ENCODE results near the gene SULT1C2. TPM values are rescaled to one million over a fixed set of nuclear protein-coding genes. Genes with fewer than 3 reads are reported as not detected.
"Not testable (repeated sequence)": the region's sequence is repeated elsewhere in the genome, so short reads cannot be mapped to it uniquely, and the experiment has no call there.

SULT1C2 gene
- total RNA-seq = 0.92 TPM

DNA sequence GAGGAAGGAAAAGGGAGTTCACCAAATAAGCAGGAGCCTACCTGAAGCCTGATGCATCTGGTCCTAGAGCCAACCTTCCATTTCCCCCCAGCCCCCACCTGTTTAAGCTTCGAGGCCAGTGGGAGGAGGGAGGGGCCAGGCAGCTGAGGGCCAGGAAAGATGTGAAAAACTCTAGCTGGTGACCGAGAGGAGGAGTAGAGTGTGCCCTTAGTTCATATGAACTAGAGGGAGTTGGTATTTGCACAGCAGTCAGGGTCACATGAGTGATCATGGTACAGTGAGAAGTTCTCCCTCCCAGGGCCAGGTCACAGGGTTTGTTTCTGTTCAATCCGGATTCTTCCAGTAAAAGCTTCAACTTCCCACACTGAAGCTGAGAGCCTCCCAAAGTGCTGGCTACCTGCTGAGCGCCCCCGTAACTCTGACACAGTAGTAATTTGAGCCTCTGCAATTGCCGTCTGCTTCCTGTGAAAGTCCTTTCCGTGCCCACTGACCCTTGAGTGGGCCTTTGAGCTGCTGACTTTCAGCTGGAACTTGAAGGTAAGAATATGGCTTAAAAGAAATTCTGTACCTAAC lies at the start of gene SULT1C2:
Gene SULT1C2, plus strand, starts transcription at position 362 of the 573 bp plus-strand sequence. CDS start 4,773 bp downstream, outside the sequence.
- peak; percentile 24 for DNase-seq

DNA sequence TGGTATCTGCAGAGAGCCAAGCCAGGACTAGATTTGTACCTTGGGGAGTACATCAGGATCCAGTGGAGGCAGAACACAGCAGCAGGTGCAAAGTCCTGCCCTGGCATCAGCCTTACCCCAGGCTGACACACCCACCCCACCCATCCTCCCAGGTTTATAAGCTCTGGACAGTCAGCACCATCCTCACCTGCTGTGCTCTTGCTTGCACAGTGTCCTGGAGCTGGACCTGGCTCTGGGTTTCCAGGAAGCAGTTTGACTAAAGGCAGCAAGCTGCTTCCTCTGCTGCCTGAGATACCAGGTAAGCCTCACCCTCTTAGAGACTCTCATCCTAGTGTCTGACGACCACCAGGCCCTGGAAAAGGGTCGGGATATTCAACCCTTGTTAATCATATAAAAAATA lies 48.9 kb upstream of the SULT1C2 start, which contains the start of gene SULT1C3:
Gene SULT1C3, plus strand, starts transcription at position 183 of the 400 bp plus-strand sequence. CDS start 7,227 bp downstream, outside the sequence.
- DNase-seq = no peak

DNA sequence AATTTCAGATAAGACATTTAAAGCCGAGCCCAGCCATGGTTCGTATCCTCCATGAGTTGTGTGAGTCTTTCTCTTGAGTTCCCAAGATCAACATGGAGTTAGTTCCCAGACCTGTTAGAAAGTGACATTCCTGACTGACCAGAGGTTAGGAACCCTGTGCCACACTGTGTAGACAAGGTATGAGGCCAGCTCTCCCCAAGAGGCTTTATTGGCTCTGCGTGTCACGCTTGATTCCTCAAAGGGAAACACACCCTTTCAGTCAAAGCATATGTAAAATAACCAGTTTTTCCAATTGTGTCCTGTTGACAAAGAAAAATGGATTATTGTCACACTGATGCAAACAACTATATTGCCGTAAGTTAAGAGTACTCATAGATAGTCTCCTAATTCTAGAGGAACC lies 47.7 kb upstream of the SULT1C2 start:
- no peak for DNase-seq

GRCh38 chr2:108243566-108243965 lies 45.1 kb upstream of the SULT1C2 start:
- no peak for DNase-seq

GRCh38 chr2:108244667-108245414 lies 43.9 kb upstream of the SULT1C2 start:
- no peak for DNase-seq

- DNase-seq = no peak
Observed at GRCh38 chr2:108253106-108253505, 35.6 kb upstream of the SULT1C2 start.

DNA sequence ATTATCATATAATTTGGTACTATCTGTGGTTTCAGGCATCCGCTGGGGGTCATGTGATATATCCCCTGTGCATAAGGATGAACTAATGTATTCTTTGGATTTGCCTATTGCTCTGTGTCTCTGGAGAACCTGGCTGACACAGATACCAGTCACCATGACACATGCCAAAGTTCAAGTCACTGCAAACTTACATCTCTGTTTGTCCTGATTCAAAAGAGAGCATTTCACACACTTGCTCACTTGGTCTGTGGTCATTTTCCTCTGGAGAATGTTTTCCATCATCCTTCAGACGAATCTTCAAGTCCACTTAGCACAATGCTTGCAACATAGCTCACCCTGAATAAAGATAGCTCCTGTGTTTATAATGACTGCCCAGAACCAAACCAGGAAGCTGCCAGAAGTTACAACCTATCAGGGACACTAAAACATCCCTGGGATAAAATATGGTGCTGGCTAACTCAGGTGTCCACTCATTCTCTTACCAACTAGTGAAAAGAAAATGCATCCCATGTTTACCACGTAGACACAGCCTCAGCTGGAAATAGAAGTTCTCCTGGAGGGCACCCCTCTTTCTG lies 30.9 kb upstream of the SULT1C2 start:
- no peak for DNase-seq

DNA sequence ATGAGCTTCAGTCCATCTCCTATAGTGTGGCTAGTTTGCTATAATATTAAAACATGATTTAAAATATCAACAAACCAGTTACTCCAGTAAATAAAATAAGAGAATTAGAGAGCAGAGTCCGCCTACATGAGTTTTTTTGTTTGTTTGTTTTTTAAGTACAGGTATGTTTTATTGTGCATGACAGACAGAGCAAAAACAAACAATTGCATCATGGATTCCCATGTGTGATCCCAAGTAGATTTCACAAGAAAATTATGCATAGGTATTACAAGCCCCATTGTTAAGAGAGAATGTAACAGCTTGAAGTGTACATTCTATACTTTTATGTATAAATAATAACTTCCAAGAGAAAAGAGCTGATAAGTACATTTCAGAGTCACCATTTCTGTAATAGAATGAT lies 27.9 kb upstream of the SULT1C2 start:
- no peak for DNase-seq

GRCh38 chr2:108262036-108262435 lies 26.7 kb upstream of the SULT1C2 start:
- DNase-seq = no peak

GRCh38 chr2:108263401-108263800 lies 25.3 kb upstream of the SULT1C2 start:
- no peak for DNase-seq

GRCh38 chr2:108266218-108266617 lies 22.5 kb upstream of the SULT1C2 start:
- no peak for DNase-seq

- DNase-seq = no peak
Observed at GRCh38 chr2:108267101-108267500, 21.6 kb upstream of the SULT1C2 start.

DNA sequence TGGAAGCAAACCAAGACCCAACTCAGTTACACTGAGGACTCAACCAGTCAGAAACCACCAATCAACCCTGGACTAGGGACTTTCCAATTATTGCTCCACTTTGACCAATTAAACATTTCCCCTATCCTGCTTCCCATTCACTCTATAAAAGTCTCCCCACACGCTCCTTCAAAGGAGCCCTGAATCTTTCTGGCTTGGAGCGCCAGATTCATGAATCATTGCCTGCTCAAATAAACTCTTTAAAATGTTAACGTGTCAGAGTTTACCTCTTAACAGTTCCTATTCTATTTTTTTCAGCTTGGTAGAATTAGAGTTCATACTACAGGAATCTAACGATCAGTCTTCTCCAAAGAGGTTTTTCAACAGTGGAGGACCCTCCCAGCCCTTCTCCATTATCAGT lies 20.7 kb upstream of the SULT1C2 start:
- no peak for DNase-seq

GRCh38 chr2:108270346-108270745 lies 18.3 kb upstream of the SULT1C2 start:
- DNase-seq = no peak

DNA sequence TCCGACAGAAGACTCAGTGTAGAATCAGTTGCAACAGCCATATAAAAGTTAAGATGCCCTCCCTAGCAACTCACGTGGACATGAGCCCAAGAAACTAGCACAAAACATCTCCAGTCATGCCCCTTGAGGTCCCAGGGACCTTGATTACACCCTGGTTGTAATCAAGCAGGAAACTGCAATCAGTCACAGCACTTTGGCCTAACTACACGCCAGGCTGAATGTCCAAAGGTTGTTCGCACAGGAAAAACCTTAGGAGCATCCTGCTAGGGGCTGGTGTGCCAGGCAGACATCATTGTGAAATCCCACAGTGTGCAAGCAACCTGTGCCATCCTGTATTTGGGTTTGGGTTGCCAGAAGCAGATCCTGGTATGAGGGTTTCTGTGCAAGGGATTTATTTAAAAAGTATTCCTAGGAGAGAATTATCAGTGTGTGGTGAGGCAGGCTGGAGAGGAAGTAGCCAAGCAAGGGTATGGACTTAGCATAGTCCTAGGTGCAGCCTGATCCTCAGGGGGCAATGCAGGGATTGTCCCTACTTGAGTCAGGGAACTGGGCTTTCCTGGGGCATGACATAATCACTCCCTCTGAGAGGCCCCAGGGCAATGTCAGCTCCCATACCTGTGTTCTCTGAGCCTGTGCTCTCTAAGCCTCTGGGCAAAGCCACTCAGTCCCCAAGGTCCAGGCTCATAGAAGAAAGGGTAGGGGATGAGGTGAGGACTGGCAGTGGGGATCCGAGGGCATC lies 17.8 kb upstream of the SULT1C2 start:
- DNase-seq = no peak

DNA sequence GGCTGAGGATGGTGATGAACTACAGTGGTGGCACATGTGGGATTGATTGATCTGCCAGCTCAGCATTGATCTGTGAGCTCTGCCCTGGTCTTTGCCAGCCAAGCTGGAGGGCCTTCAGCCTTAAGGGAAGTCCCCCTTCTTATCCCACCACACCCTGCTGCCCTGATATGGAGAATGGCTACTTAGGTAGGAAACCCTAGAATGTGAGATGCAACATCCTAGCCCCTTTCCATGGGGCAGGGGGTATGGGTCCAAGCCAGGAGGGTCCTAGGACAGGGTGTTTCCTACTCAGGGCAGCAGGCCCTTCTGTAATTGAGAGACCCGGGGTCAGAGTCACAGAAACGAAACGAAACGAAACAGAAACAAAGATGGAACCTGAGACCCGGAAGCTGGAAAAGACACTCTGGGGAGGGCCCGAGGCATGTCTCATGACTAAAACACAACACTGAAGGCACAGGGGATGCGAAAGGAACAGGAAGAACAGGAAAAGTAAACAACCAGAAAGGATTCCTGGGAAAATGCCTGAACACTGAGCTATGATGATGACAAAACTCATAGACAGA lies 16.9 kb upstream of the SULT1C2 start:
- DNase-seq = peak; percentile 65

- DNase-seq = no peak
Observed at GRCh38 chr2:108278631-108279030, 10.1 kb upstream of the SULT1C2 start.

- no peak for DNase-seq
Observed at GRCh38 chr2:108279468-108279867, 9.2 kb upstream of the SULT1C2 start.

DNA sequence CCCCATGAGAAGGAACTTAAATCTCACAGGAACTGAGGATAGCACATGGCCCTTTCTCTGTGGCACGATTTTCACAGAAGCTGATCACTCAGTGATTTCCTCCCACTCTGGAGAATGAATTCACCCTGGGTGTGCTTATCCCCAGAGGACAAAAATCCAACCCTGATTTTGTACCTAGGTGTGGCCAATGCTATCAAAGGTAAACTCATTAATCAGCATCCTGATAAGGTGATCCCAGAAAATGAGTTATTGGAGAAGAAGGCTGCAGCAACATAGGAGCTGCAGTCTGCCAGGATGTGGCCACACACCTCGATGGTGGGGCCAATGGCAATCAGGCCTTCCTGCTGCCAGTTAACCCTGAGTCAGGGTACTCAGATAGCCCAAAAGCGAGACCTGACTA lies 8.2 kb upstream of the SULT1C2 start:
- DNase-seq = no peak

DNA sequence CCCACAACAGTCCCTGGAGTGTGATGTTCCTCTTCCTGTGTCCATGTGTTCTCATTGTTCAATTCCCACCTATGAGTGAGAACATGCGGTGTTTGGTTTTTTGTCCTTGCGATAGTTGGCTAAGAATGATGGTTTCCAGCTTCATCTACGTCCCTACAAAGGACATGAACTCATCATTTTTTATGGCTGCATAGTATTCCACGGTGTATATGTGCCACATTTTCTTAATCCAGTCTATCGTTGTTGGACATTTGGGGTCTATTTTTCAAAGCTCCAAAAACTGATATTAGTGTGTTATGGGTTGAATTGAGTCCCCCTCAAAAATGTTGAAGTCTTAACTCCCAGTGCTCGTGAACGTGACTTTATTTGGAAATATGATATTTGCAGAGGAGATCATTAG lies 4.1 kb upstream of the SULT1C2 start:
- DNase-seq = not testable (repeated sequence)

- DNase-seq = no peak
Observed at GRCh38 chr2:108285616-108286015, 3.1 kb upstream of the SULT1C2 start.

- DNase-seq = no peak
Observed at GRCh38 chr2:108287169-108287568, 1.5 kb upstream of the SULT1C2 start.

- DNase-seq = no peak
Observed at GRCh38 chr2:108293850-108294249, 5.2 kb downstream of the SULT1C2 start.

Measured in tongue (tissue), 2 donors.